IMR-90 (cell line): ENCODE measurements around the gene INPPL1. TPM values are rescaled to one million over a fixed set of nuclear protein-coding genes. Genes with fewer than 3 reads are reported as not detected.

Source experiments
- ATAC-seq: fragments of 200-7000 bp; cut with Tn5 transposase; 2 replicates; pipeline ENCODE4 v1.9.1; 2020; ENCODE audit warnings: low read depth, mild to moderate bottlenecking, moderate library complexity
- BruUV-seq: library from RNA; stranded (reverse); fragments of 400-500 nt; replicated peaks from 2 replicates; lab custom pipeline; 2021; lab: Mats Ljungman, UMichigan
- CTCF ChIA-PET: fragments of 300-600 bp; formaldehyde crosslinking; extraction: SDS; loops from one replicate; lab custom pipeline; 2021; ENCODE audit warnings: antibody characterized with exemption; lab: Yijun Ruan, JAX
- POLR2A ChIA-PET: fragments of 300-600 bp; sonication (Branson Sonifier 250); formaldehyde crosslinking; loops from one replicate; lab custom pipeline; 2022; ENCODE audit warnings: antibody characterized with exemption; ENCODE audit not compliant: unreplicated experiment; lab: Charles Lee
- DNase-seq: peaks from one replicate; pipeline ENCODE4 v3.0.0; 2013
- H2AFZ ChIP-seq: replicated peaks from 2 replicates; pipeline ENCODE3; 2013; ENCODE audit warnings: low read length, mild to moderate bottlenecking; ENCODE audit not compliant: poor library complexity
- H2AK5ac ChIP-seq: 2 replicates; pipeline ENCODE4 v1.6.1; 2013; ENCODE audit warnings: low read depth, low read length, inconsistent platforms
- H2AK9ac ChIP-seq: replicated peaks from 2 replicates; pipeline ENCODE3; 2013; ENCODE audit warnings: mild to moderate bottlenecking, low read depth, low read length, moderate library complexity; ENCODE audit not compliant: poor library complexity
- H2BK120ac ChIP-seq: 2 replicates; pipeline ENCODE4 v1.6.1; 2013; ENCODE audit warnings: low read depth, low read length, inconsistent platforms
- H2BK15ac ChIP-seq: 3 replicates; pipeline ENCODE4 v1.6.1; 2013; ENCODE audit warnings: low read depth, low read length, inconsistent platforms
- H2BK20ac ChIP-seq: 2 replicates; pipeline ENCODE4 v1.6.1; 2013; ENCODE audit warnings: low read depth, mild to moderate bottlenecking, inconsistent platforms, low read length, moderate library complexity
- H2BK5ac ChIP-seq: 2 replicates; pipeline ENCODE4 v1.6.1; 2013; ENCODE audit warnings: mild to moderate bottlenecking, low read depth, low read length, inconsistent platforms; ENCODE audit not compliant: poor library complexity, severe bottlenecking
- H3K14ac ChIP-seq: replicated peaks from 2 replicates; pipeline ENCODE4 v1.6.1; 2013; ENCODE audit warnings: low read depth, low read length, inconsistent platforms
- H3K18ac ChIP-seq: 2 replicates; pipeline ENCODE4 v1.6.1; 2013; ENCODE audit warnings: low read depth, low read length, control low read depth
- H3K23ac ChIP-seq: 2 replicates; pipeline ENCODE4 v1.6.1; 2013; ENCODE audit warnings: low read depth, low read length, inconsistent platforms
- H3K27ac ChIP-seq: 2 replicates; pipeline ENCODE4 v1.5.1; 2013; ENCODE audit warnings: mild to moderate bottlenecking, control low read depth, low read length; ENCODE audit not compliant: insufficient read depth
- H3K27me3 ChIP-seq: 2 replicates; pipeline ENCODE4 v1.6.1; 2013; ENCODE audit warnings: low read length; ENCODE audit not compliant: control insufficient read depth, insufficient read depth
- H3K36me3 ChIP-seq: 2 replicates; pipeline ENCODE4 v1.6.1; 2013; ENCODE audit warnings: low read length, mixed read lengths; ENCODE audit not compliant: control insufficient read depth, insufficient read depth
- H3K4ac ChIP-seq: 2 replicates; pipeline ENCODE4 v1.6.1; 2013; ENCODE audit warnings: low read depth, low read length, inconsistent platforms
- H3K4me1 ChIP-seq: 2 replicates; pipeline ENCODE4 v1.6.1; 2013; ENCODE audit warnings: low read length, mixed read lengths; ENCODE audit not compliant: control insufficient read depth, insufficient read depth
- H3K4me2 ChIP-seq: 2 replicates; pipeline ENCODE4 v1.6.1; 2013; ENCODE audit warnings: low read depth, mild to moderate bottlenecking, control low read depth, low read length, moderate library complexity
- H3K4me3 ChIP-seq: 2 replicates; pipeline ENCODE4 v1.5.1; 2013; ENCODE audit warnings: low read depth, mild to moderate bottlenecking, control low read depth, low read length, moderate library complexity; ENCODE audit not compliant: insufficient read depth
- H3K56ac ChIP-seq: 2 replicates; pipeline ENCODE4 v1.6.1; 2013; ENCODE audit warnings: low read length, inconsistent platforms; ENCODE audit not compliant: insufficient read depth; ENCODE audit errors: extremely low read depth
- H3K79me1 ChIP-seq, 2 experiments: 2 replicates each; pipeline ENCODE4 v1.6.1; 2013; ENCODE audit warnings: low read length in 2 of 2, inconsistent platforms in 1 of 2, low read depth in 1 of 2
- H3K9ac ChIP-seq: 2 replicates; pipeline ENCODE4 v1.6.1; 2013; ENCODE audit warnings: low read depth, low read length, control low read depth
- H3K9me1 ChIP-seq: 2 replicates; pipeline ENCODE4 v1.6.1; 2013; ENCODE audit warnings: low read length, inconsistent platforms; ENCODE audit not compliant: insufficient read depth
- H3K9me3 ChIP-seq: 2 replicates; pipeline ENCODE4 v1.6.1; 2013; ENCODE audit warnings: low read length; ENCODE audit not compliant: control insufficient read depth, insufficient read depth
- H4K20me1 ChIP-seq: 2 replicates; pipeline ENCODE4 v1.6.1; 2013; ENCODE audit warnings: low read length, inconsistent platforms; ENCODE audit not compliant: insufficient read depth
- H4K5ac ChIP-seq: 2 replicates; pipeline ENCODE4 v1.6.1; 2013; ENCODE audit warnings: mild to moderate bottlenecking, low read depth, low read length, control low read depth
- H4K8ac ChIP-seq, 2 experiments: 2 replicates each; pipeline ENCODE4 v1.6.1; 2013; ENCODE audit warnings: low read depth in 2 of 2, low read length in 2 of 2, control low read depth in 1 of 2, inconsistent platforms in 1 of 2
- H4K91ac ChIP-seq: 2 replicates; pipeline ENCODE4 v1.6.1; 2013; ENCODE audit warnings: low read depth, low read length, inconsistent platforms; ENCODE audit not compliant: insufficient read depth
- BHLHE40 ChIP-seq: fragments of 150-350 bp; IDR thresholded peaks from 2 replicates; pipeline ENCODE4 v1.6.1; 2016; ENCODE audit warnings: mild to moderate bottlenecking, low read depth, low read length
- CEBPB ChIP-seq: IDR thresholded peaks from 2 replicates; pipeline ENCODE4 v1.6.1; 2012; ENCODE audit warnings: low read depth, low read length, improper control_type of control experiment
- CHD1 ChIP-seq: IDR thresholded peaks from 2 replicates; pipeline ENCODE4 v1.6.1; 2012; ENCODE audit warnings: low read depth, low read length, improper control_type of control experiment
- CTCF ChIP-seq: conservative IDR thresholded peaks from 2 replicates; pipeline ENCODE4 v1.5.1; 2012; ENCODE audit warnings: mild to moderate bottlenecking, low read depth, low read length, improper control_type of control experiment
- FOS ChIP-seq: fragments of 150-350 bp; IDR thresholded peaks from 2 replicates; pipeline ENCODE4 v1.6.1; 2016; ENCODE audit warnings: low read depth, low read length
- MAFK ChIP-seq: IDR thresholded peaks from 2 replicates; pipeline ENCODE4 v1.6.1; 2012; ENCODE audit warnings: low read depth, low read length, improper control_type of control experiment
- MAZ ChIP-seq: IDR thresholded peaks from 2 replicates; pipeline ENCODE4 v1.6.1; 2012; ENCODE audit warnings: low read depth, mild to moderate bottlenecking, low read length, improper control_type of control experiment, moderate library complexity, borderline replicate concordance
- MXI1 ChIP-seq: IDR thresholded peaks from 2 replicates; pipeline ENCODE4 v1.6.1; 2012; ENCODE audit warnings: low read depth, mild to moderate bottlenecking, low read length, moderate library complexity, borderline replicate concordance
- NFE2L2 ChIP-seq: fragments of 150-350 bp; IDR thresholded peaks from 2 replicates; pipeline ENCODE4 v1.6.1; 2016; ENCODE audit warnings: low read depth, mild to moderate bottlenecking, low read length
- POLR2A ChIP-seq: IDR thresholded peaks from 2 replicates; pipeline ENCODE4 v1.6.1; 2012; ENCODE audit warnings: mild to moderate bottlenecking, low read depth, low read length
- RAD21 ChIP-seq: IDR thresholded peaks from 2 replicates; pipeline ENCODE4 v1.6.1; 2012; ENCODE audit warnings: low read length, improper control_type of control experiment
- RCOR1 ChIP-seq: IDR thresholded peaks from 2 replicates; pipeline ENCODE4 v1.6.1; 2012; ENCODE audit warnings: mild to moderate bottlenecking, low read length, improper control_type of control experiment; ENCODE audit not compliant: insufficient replicate concordance
- RFX5 ChIP-seq: IDR thresholded peaks from 2 replicates; pipeline ENCODE4 v1.8.0; 2012; ENCODE audit warnings: low read depth, mild to moderate bottlenecking, low read length, moderate library complexity
- SMC3 ChIP-seq: fragments of 150-350 bp; IDR thresholded peaks from 2 replicates; pipeline ENCODE4 v1.6.1; 2016; ENCODE audit warnings: low read depth, mild to moderate bottlenecking, antibody characterized with exemption, low read length, moderate library complexity
- WGBS, 2 experiments: methylation state at CpG; one replicate each; pipeline versions ENCODE4 v1.1.5 to v1.1.7; 2013; ENCODE audit warnings: missing lambda C conversion rate in 2 of 2; ENCODE audit not compliant: insufficient read length in 1 of 2; ENCODE audit errors: extremely low coverage in 2 of 2; 5-methylcytosine and 5-hydroxymethylcytosine counted together
- dilution Hi-C: fragments of 300-500 bp; cut with HindIII; formaldehyde crosslinking; loops from one replicate; pipeline ENCODE4 v1.14.3; 2018; ENCODE audit warnings: low sequenced_read_pairs; ENCODE audit not compliant: unreplicated experiment
- in situ Hi-C: fragments of 300-500 bp; cut with MboI; formaldehyde crosslinking; loops from 3 replicates; pipeline ENCODE4 v1.14.3; 2019; ENCODE audit warnings: low sequenced_read_pairs, inconsistent platforms, mixed read lengths
- intact Hi-C: fragments of 100-400 bp; cut with micrococcal nuclease; formaldehyde crosslinking; loops from 2 replicates; pipeline ENCODE4 v1.10.0; 2022
- polyA plus RNA-seq, 3 experiments: library from polyadenylated mRNA; depleted of rRNA; stranded (reverse); fragments of >200 nt; gene quantifications; 2 replicates each; pipeline ENCODE4 v1.2.3, GENCODE V29; 2012; ENCODE audit warnings: low replicate concordance in 1 of 3
- total RNA-seq: library from RNA; depleted of rRNA; stranded (reverse); fragments of >200 nt; gene quantifications from 2 replicates; pipeline ENCODE4 v1.2.3, GENCODE V29; 2012
- TF ChIP-seq, protein P1 (sequence below): fragments of 150-350 bp; IDR thresholded peaks from 2 replicates; pipeline ENCODE4 v1.6.1; 2016; ENCODE audit warnings: low read depth, mild to moderate bottlenecking, low read length, moderate library complexity, borderline replicate concordance
- TF ChIP-seq, protein P2 (sequence below): fragments of 150-350 bp; IDR thresholded peaks from 2 replicates; pipeline ENCODE4 v1.6.1; 2017; ENCODE audit warnings: mild to moderate bottlenecking, antibody characterized with exemption, low read length, low read depth

Gene INPPL1
- total and polyA plus RNA-seq, 2 of the 4 experiments (the other 2 are of a cell fraction): 27.4 to 105 TPM

DNA sequence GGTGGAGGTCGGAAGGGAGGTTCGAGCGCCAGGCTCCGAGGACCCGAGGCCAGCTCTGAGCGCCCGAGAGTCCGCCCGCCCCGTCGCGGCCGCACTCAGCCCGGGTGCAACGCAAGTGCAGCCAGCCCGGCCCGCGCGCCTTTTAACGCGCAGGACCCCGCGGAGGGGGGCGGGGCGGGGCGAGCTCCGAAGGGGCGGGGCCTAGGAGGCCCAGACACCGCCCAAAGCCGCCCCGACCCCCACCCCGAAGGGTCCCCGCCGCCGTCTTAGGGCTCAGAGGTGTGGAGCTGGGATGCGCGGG lies 19.4 kb downstream of the INPPL1 start, which contains the start of gene PHOX2A:
TSS of gene PHOX2A (minus strand) at position 117 of the 301 bp plus-strand sequence. CDS start 172 bp downstream, outside the sequence.
- Histone ChIP-seq H3K9me3 (peaks cover 7% of the 10 kb centered on the region), H3K9me1 (no peaks in the 10 kb centered on the region), H2AFZ (peak within 1 kb of the TSS; percentile 65), H3K4me2 (no peak within 1 kb of the TSS; the same call in 1 of the 2 replicates), H3K4ac (no peak within 1 kb of the TSS), H3K36me3 (no peaks in the 10 kb centered on the region), H2BK20ac (no peak within 1 kb of the TSS), H3K14ac (no peak within 1 kb of the TSS), H2BK120ac (no peak within 1 kb of the TSS), H3K56ac (no peak within 1 kb of the TSS), H2BK5ac (no peak within 1 kb of the TSS), H2AK5ac (no peak within 1 kb of the TSS), H3K79me1 (no peaks in the 10 kb centered on the region), H3K4me1 (peaks cover 2% of the 10 kb centered on the region; the same call in 1 of the 2 replicates), H3K27ac (no peak within 1 kb of the TSS), H4K91ac (no peak within 1 kb of the TSS), H3K23ac (no peak within 1 kb of the TSS), H2AK9ac (no peak within 1 kb of the TSS), H3K4me3 (0 out of 2 replicates have a peak within 1 kb of the TSS, but pooled peaks have one; percentile 20), H3K9ac (no peak within 1 kb of the TSS), H2BK15ac (no peak within 1 kb of the TSS), H4K5ac (no peak within 1 kb of the TSS), H3K18ac (no peak within 1 kb of the TSS), H3K27me3 (peaks cover 80% of the 10 kb centered on the region), H4K20me1 (peaks cover 5% of the 10 kb centered on the region; the same call in 1 of the 2 replicates), H4K8ac (no peak within 1 kb of the TSS)
- WGBS, 2 experiments: 5% methylated on average over 20 of the region's 37 CpGs; no CpG with 5 or more reads in 1 of the 2 experiments
- ATAC-seq (no peak), DNase-seq (no peak)
- dilution Hi-C loops (no loop called here), intact Hi-C loops (no loop called here), in situ Hi-C loops (no loop called here)
- CTCF ChIA-PET: no interaction called here
- BruUV-seq: no TSS peak
- TF ChIP-seq SMC3: no peak
- no peak for TF ChIP-seq CHD1
- TF ChIP-seq MXI1: no peak
- TF ChIP-seq, protein P1, sequence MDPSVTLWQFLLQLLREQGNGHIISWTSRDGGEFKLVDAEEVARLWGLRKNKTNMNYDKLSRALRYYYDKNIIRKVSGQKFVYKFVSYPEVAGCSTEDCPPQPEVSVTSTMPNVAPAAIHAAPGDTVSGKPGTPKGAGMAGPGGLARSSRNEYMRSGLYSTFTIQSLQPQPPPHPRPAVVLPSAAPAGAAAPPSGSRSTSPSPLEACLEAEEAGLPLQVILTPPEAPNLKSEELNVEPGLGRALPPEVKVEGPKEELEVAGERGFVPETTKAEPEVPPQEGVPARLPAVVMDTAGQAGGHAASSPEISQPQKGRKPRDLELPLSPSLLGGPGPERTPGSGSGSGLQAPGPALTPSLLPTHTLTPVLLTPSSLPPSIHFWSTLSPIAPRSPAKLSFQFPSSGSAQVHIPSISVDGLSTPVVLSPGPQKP: no peak
- no peak for TF ChIP-seq RAD21
- TF ChIP-seq MAZ: no peak
- TF ChIP-seq FOS: no peak
- TF ChIP-seq CTCF: no peak
- no peak for TF ChIP-seq NFE2L2
- no peak for TF ChIP-seq RFX5
- no peak for TF ChIP-seq MAFK
- TF ChIP-seq RCOR1: no peak
- TF ChIP-seq, protein P2, sequence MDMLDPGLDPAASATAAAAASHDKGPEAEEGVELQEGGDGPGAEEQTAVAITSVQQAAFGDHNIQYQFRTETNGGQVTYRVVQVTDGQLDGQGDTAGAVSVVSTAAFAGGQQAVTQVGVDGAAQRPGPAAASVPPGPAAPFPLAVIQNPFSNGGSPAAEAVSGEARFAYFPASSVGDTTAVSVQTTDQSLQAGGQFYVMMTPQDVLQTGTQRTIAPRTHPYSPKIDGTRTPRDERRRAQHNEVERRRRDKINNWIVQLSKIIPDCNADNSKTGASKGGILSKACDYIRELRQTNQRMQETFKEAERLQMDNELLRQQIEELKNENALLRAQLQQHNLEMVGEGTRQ: no peak
- no peak for TF ChIP-seq BHLHE40
- no peak for TF ChIP-seq CEBPB
- no peak for TF ChIP-seq POLR2A
- POLR2A ChIA-PET: no interaction called here
